Gastroesophageal sphincter (tissue), 3 donors: ENCODE results near the gene RBKS.

Experiments
- EP300 ChIP-seq: sonication (generic); formaldehyde crosslinking; IDR thresholded peaks from one replicate; pipeline ENCODE4 v1.6.1; 2017; ENCODE audit warnings: antibody characterized with exemption, mild to moderate bottlenecking
- POLR2A ChIP-seq, 2 donors: fragments of 450-650 bp; IDR thresholded peaks; one replicate each; pipeline ENCODE4 v1.6.1; 2017; ENCODE audit warnings: antibody characterized with exemption in 2 of 2, mild to moderate bottlenecking in 2 of 2, moderate library complexity in 1 of 2
- POLR2AphosphoS5 ChIP-seq: sonication (generic); formaldehyde crosslinking; IDR thresholded peaks from one replicate; pipeline ENCODE4 v1.6.1; 2017; ENCODE audit warnings: antibody characterized with exemption
- TF ChIP-seq, protein P1 (sequence below), 4 experiments: fragments of 200-600 bp in 2 of 4; fragments of 450-650 bp in 2 of 4; sonication (generic) in 1 of 4; IDR thresholded peaks; one replicate each; pipeline ENCODE4 v1.5.1; 2017 to 2019; ENCODE audit warnings: antibody characterized with exemption in 4 of 4, mild to moderate bottlenecking in 2 of 4, moderate library complexity in 2 of 4

DNA sequence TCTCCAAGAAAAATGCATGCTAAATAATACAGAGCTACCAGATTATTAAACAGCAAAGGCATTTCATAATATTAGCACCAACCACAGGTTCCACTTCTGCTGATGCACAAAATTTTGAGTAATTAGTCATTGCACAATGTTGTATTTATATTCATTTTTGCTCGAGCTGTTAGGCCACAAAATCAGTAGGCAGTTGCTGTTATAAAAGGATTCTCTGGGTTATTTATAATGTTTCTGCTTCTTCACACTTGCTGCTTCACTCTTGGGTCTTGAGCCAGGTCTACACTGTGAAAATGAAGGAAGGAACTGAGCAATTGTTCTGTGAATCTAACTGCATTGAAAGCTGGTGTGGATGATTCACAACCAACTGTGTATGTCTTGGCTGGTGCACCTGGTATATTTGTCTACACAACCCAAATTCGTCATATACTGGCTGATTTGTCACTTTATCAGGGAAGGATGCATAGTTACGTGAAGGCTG, 80.4 kb downstream of the RBKS start:
- TF ChIP-seq, protein P1, sequence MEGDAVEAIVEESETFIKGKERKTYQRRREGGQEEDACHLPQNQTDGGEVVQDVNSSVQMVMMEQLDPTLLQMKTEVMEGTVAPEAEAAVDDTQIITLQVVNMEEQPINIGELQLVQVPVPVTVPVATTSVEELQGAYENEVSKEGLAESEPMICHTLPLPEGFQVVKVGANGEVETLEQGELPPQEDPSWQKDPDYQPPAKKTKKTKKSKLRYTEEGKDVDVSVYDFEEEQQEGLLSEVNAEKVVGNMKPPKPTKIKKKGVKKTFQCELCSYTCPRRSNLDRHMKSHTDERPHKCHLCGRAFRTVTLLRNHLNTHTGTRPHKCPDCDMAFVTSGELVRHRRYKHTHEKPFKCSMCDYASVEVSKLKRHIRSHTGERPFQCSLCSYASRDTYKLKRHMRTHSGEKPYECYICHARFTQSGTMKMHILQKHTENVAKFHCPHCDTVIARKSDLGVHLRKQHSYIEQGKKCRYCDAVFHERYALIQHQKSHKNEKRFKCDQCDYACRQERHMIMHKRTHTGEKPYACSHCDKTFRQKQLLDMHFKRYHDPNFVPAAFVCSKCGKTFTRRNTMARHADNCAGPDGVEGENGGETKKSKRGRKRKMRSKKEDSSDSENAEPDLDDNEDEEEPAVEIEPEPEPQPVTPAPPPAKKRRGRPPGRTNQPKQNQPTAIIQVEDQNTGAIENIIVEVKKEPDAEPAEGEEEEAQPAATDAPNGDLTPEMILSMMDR (IDR thresholded peaks at IDR 0.05): no peak
- TF ChIP-seq POLR2AphosphoS5 (no peak), POLR2A (IDR thresholded peaks at IDR 0.05) (no peak), EP300 (no peak)
